ENCODE measurements around the gene UBTD2. TPM values are rescaled to one million over a fixed set of nuclear protein-coding genes. Genes with fewer than 3 reads are reported as not detected.

The UBTD2 gene
- total RNA-seq, 2 donors from 2014 or later, result 6.6 to 12.4 TPM

GRCh38 chr5:172163346-172163745 is 120.2 kb downstream of the UBTD2 start:
- no peaks in the 10 kb centered on the region for H3K9me3 ChIP-seq
- no peaks in the 10 kb centered on the region for H3K36me3 ChIP-seq
- no peak for TF ChIP-seq CTCF (IDR thresholded peaks at IDR 0.05)
- peak; percentile 74 for DNase-seq (ENCODE audit: low spot score)
- peak overlapping the region; percentile 53 to 54 for H3K27ac ChIP-seq
- H3K4me1 ChIP-seq, result peaks cover 0 to 45% of the 10 kb centered on the region in 2 donors
- no peaks in the 10 kb centered on the region for H3K27me3 ChIP-seq
- no peak overlapping the region for H3K4me3 ChIP-seq

GRCh38 chr5:172162987-172163343 is 120.6 kb downstream of the UBTD2 start:
- Histone ChIP-seq H3K27ac (peak overlapping the region; percentile 53 to 54), H3K27me3 (no peaks in the 10 kb centered on the region), H3K4me3 (no peak overlapping the region), H3K36me3 (no peaks in the 10 kb centered on the region), H3K9me3 (no peaks in the 10 kb centered on the region), H3K4me1 (peaks cover 0 to 41% of the 10 kb centered on the region in 2 donors)
- TF ChIP-seq CTCF (IDR thresholded peaks at IDR 0.05), result no peak
- no peak for DNase-seq (ENCODE audit: low spot score)

- Histone ChIP-seq H3K36me3 (no peaks in the 10 kb centered on the region), H3K4me3 (no peak overlapping the region), H3K4me1 (peaks cover 0 to 36% of the 10 kb centered on the region in 2 donors), H3K27me3 (no peaks in the 10 kb centered on the region), H3K9me3 (no peaks in the 10 kb centered on the region), H3K27ac (peak overlapping the region; percentile 53 to 54)
- no peak for TF ChIP-seq CTCF (IDR thresholded peaks at IDR 0.05)
- DNase-seq (ENCODE audit: low spot score), result no peak
Observed at GRCh38 chr5:172162323-172162986, 121.1 kb downstream of the UBTD2 start.

GRCh38 chr5:172160506-172160905 is 123.1 kb downstream of the UBTD2 start:
- H3K4me1 ChIP-seq, result peaks cover 0 to 40% of the 10 kb centered on the region in 2 donors
- no peak for DNase-seq (ENCODE audit: low spot score)
- H3K27ac ChIP-seq, result no peak overlapping the region
- H3K9me3 ChIP-seq, result no peaks in the 10 kb centered on the region
- H3K27me3 ChIP-seq, result no peaks in the 10 kb centered on the region
- no peak for TF ChIP-seq CTCF (IDR thresholded peaks at IDR 0.05)
- peaks cover 9% of the 10 kb centered on the region for H3K36me3 ChIP-seq
- H3K4me3 ChIP-seq, result no peak overlapping the region

Other genes with a start within 250 kb of the UBTD2 start
- 10 to 100 TPM in 1 of 2 donors, 1 to 10 TPM in 1; 6.9 to 10.8 TPM for gene STK10, start 95.5 kb downstream of the UBTD2 start, total RNA-seq
- gene EFCAB9, start 89.6 kb downstream of the UBTD2 start, total RNA-seq, result not detected
- gene SH3PXD2B, start 170.8 kb upstream of the UBTD2 start, total RNA-seq, result 10 to 100 TPM in 1 of 2 donors, 1 to 10 TPM in 1; 7.2 to 13.9 TPM